Liver (tissue), 9 donors: ENCODE results near the gene CTNNA1. TPM values are rescaled to one million over a fixed set of nuclear protein-coding genes. Genes with fewer than 3 reads are reported as not detected.

ENCODE experiments used
- DNase-seq: peaks from one replicate; pipeline ENCODE4 v3.0.0-alpha.2; 2017; ENCODE audit warnings: low spot score
- H3K27ac ChIP-seq, 2 donors: one replicate each; pipeline ENCODE4 v1.7.0; 2013; ENCODE audit warnings: inconsistent platforms in 2 of 2, low read length in 2 of 2, control low read depth in 1 of 2, low read depth in 1 of 2, mild to moderate bottlenecking in 1 of 2
- H3K27me3 ChIP-seq, 4 donors: one replicate each; pipeline versions ENCODE4 v1.6.1 to v1.7.0; 2013; ENCODE audit warnings: low read length in 3 of 4, inconsistent platforms in 1 of 4, mild to moderate bottlenecking in 1 of 4, moderate library complexity in 1 of 4; ENCODE audit not compliant: control insufficient read depth in 4 of 4, insufficient read depth in 4 of 4
- H3K36me3 ChIP-seq, 4 donors: one replicate each; pipeline versions ENCODE4 v1.6.1 to v1.7.0; 2013; ENCODE audit warnings: low read length in 3 of 4, mild to moderate bottlenecking in 3 of 4, low read depth in 1 of 4, moderate library complexity in 1 of 4; ENCODE audit not compliant: control insufficient read depth in 4 of 4, insufficient read depth in 3 of 4
- H3K4me1 ChIP-seq, 4 donors: one replicate each; pipeline versions ENCODE4 v1.6.1 to v1.7.0; 2013; ENCODE audit warnings: low read length in 3 of 4, mild to moderate bottlenecking in 3 of 4, moderate library complexity in 1 of 4; ENCODE audit not compliant: control insufficient read depth in 4 of 4, insufficient read depth in 4 of 4
- H3K4me3 ChIP-seq, 3 donors: one replicate each; pipeline versions ENCODE4 v1.6.1 to v1.7.0; 2013; ENCODE audit warnings: low read length in 3 of 3, control low read depth in 1 of 3, low read depth in 1 of 3, mild to moderate bottlenecking in 1 of 3
- H3K9ac ChIP-seq, 2 donors: one replicate each; pipeline ENCODE4 v1.7.0; 2013; ENCODE audit warnings: low read length in 2 of 2, mild to moderate bottlenecking in 2 of 2, moderate library complexity in 2 of 2, control low read depth in 1 of 2, low read depth in 1 of 2
- H3K9me3 ChIP-seq, 4 donors: one replicate each; pipeline versions ENCODE4 v1.6.1 to v1.7.0; 2013; ENCODE audit warnings: low read length in 3 of 4; ENCODE audit not compliant: control insufficient read depth in 4 of 4
- ATF3 ChIP-seq: IDR thresholded peaks from 2 replicates; pipeline ENCODE4 v1.6.1; 2016; ENCODE audit warnings: antibody characterized with exemption
- EGR1 ChIP-seq, 2 donors: IDR thresholded peaks; 2 replicates each; pipeline ENCODE4 v1.6.1; 2016 to 2018; ENCODE audit warnings: antibody characterized with exemption in 2 of 2, low read depth in 2 of 2
- FOXA1 ChIP-seq: IDR thresholded peaks from 2 replicates; pipeline ENCODE4 v1.6.1; 2016; ENCODE audit warnings: antibody characterized with exemption
- FOXA2 ChIP-seq: IDR thresholded peaks from 2 replicates; pipeline ENCODE4 v1.6.1; 2016; ENCODE audit warnings: antibody characterized with exemption
- GABPA ChIP-seq, 2 donors: IDR thresholded peaks in 1 of 2; conservative IDR thresholded peaks in 1 of 2; 2 replicates each; pipeline ENCODE4 v1.6.1; 2016; ENCODE audit warnings: antibody characterized with exemption in 2 of 2, mild to moderate bottlenecking in 1 of 2, moderate library complexity in 1 of 2
- HNF4A ChIP-seq, 2 donors: conservative IDR thresholded peaks; 2 replicates each; pipeline ENCODE4 v1.6.1; 2016; ENCODE audit warnings: antibody characterized with exemption in 2 of 2, mild to moderate bottlenecking in 2 of 2
- HNF4G ChIP-seq: IDR thresholded peaks from 2 replicates; pipeline ENCODE4 v1.6.1; 2016; ENCODE audit warnings: antibody characterized with exemption
- JUND ChIP-seq, 2 donors: IDR thresholded peaks; 2 replicates each; pipeline ENCODE4 v1.6.1; 2016; ENCODE audit warnings: antibody characterized with exemption in 2 of 2
- MAX ChIP-seq: IDR thresholded peaks from 2 replicates; pipeline ENCODE4 v1.6.1; 2016; ENCODE audit warnings: antibody characterized with exemption
- NR2F2 ChIP-seq: IDR thresholded peaks from 2 replicates; pipeline ENCODE4 v1.6.1; 2016; ENCODE audit warnings: antibody characterized with exemption
- RAD21 ChIP-seq, 2 donors: IDR thresholded peaks; 2 replicates each; pipeline ENCODE4 v1.6.1; 2016; ENCODE audit warnings: antibody characterized with exemption in 2 of 2, mild to moderate bottlenecking in 2 of 2
- RXRA ChIP-seq, 2 donors: IDR thresholded peaks; 2 replicates each; pipeline ENCODE4 v1.6.1; 2017 to 2018; ENCODE audit warnings: antibody characterized with exemption in 2 of 2, mild to moderate bottlenecking in 1 of 2
- SP1 ChIP-seq: IDR thresholded peaks from 2 replicates; pipeline ENCODE4 v1.6.1; 2018; ENCODE audit warnings: antibody characterized with exemption, mild to moderate bottlenecking
- TAF1 ChIP-seq: conservative IDR thresholded peaks from 2 replicates; pipeline ENCODE4 v1.6.1; 2016; ENCODE audit warnings: antibody characterized with exemption, mild to moderate bottlenecking
- YY1 ChIP-seq: IDR thresholded peaks from 2 replicates; pipeline ENCODE4 v1.6.1; 2016; ENCODE audit warnings: antibody characterized with exemption, mild to moderate bottlenecking
- WGBS: extraction: QIAGEN DNeasy Blood & Tissue Kit; methylation state at CpG from one replicate; pipeline ENCODE4 v1.1.7; 2013; 5-methylcytosine and 5-hydroxymethylcytosine counted together
- polyA plus RNA-seq, 2 donors: library from polyadenylated mRNA; stranded (reverse) in 1 of 2; unstranded in 1 of 2; fragments of 200-250 nt in 1 of 2; fragments of >200 nt in 1 of 2; fragmentation: Nextera tagmentation in 1 of 2; extraction: Ambion mirVana in 1 of 2; gene quantifications; one replicate each; pipeline versions ENCODE4 v1.2.1 to v1.2.3, GENCODE V29; 2013 to 2015
- total RNA-seq, 2 donors: library from RNA; depleted of rRNA; stranded (reverse); fragments of >200 nt; gene quantifications; one replicate each; pipeline ENCODE4 v1.2.3, GENCODE V29; 2014
- TF ChIP-seq, protein P1 (sequence below): IDR thresholded peaks from 2 replicates; pipeline ENCODE4 v1.6.1; 2016; ENCODE audit warnings: antibody characterized with exemption, mild to moderate bottlenecking
- TF ChIP-seq, protein P2 (sequence below): IDR thresholded peaks from 2 replicates; pipeline ENCODE4 v1.6.1; 2016; ENCODE audit warnings: antibody characterized with exemption
- TF ChIP-seq, protein P3 (sequence below): fragments of 150-350 bp; IDR thresholded peaks from 2 replicates; pipeline ENCODE4 v1.5.1; 2017; ENCODE audit warnings: improper control_type of control experiment, low read depth, low read length; ENCODE audit not compliant: missing input control
- donor health status: healthy.
- donor health status: healthy.
- donor health status: healthy.
- donor health status: healthy.
- donor health status: healthy.

CTNNA1 gene
- total and polyA plus RNA-seq, 4 donors = 39.9 to 150 (median 103) TPM

DNA sequence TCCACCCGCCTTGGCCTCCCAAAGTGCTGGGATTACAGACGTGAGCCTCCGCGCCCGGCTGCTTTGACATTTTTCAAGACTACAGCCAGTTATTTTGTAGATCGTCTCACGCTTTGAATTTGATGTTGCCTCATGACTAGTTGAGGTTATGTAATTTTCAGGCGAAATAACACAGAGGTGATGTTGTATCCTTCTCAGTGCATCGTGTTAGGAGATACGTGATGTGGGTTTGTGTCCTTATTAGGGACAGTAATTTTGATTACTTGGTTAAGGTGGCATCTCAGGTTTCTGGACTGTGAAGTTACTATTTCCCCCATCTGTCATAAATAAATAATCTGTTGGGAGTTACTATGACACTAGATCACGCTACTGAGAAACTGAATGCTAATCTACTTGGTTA lies 25.0 kb downstream of the CTNNA1 start:
- no peaks in the 10 kb centered on the region for H3K9me3 ChIP-seq
- no peak for DNase-seq
- H3K4me3 ChIP-seq = no peak overlapping the region
- 98% methylated on average over 11 of the region's 11 CpGs for WGBS
- peaks cover 0 to 9% (median 4%) of the 10 kb centered on the region in 4 donors for H3K4me1 ChIP-seq
- peaks cover under 1 to 11% (median 9%) of the 10 kb centered on the region in 4 donors for H3K36me3 ChIP-seq
- no peaks in the 10 kb centered on the region for H3K27me3 ChIP-seq
- no peak overlapping the region for H3K9ac ChIP-seq
- no peak overlapping the region for H3K27ac ChIP-seq
- no peak for TF ChIP-seq GABPA (IDR thresholded peaks at IDR 0.05 in 1 of 2, conservative IDR thresholded peaks at IDR 0.05 in 1 of 2)
- no peak for TF ChIP-seq HNF4A (conservative IDR thresholded peaks at IDR 0.05)

DNA sequence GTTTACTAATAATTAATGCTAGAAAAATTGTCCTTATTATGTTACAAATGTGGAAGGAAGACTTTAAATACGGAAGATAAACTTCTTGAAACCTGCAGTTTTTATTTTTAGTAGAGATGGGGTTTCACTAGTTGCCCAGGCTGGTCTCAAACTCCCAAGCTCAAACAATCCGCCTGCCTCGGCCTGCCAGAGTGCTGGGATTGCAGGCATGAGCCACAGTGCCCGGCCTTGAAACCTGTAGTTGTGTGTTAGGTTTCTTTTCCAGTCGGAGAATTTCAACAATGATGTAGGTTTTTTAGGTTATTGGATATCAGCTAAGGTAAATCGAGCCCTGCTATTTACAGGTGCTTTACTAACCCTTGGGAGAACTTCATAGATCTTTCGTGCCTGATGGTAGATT lies 30.8 kb downstream of the CTNNA1 start:
- no peak for DNase-seq
- Histone ChIP-seq H3K9me3 (no peaks in the 10 kb centered on the region), H3K27me3 (no peaks in the 10 kb centered on the region), H3K4me3 (no peak overlapping the region), H3K36me3 (peaks cover 2 to 16% (median 12%) of the 10 kb centered on the region in 4 donors), H3K9ac (no peak overlapping the region), H3K27ac (no peak overlapping the region), H3K4me1 (peaks cover 0 to 3% (median 0%) of the 10 kb centered on the region in 4 donors)
- WGBS = 95% methylated on average over 7 of the region's 7 CpGs
- TF ChIP-seq JUND (IDR thresholded peaks at IDR 0.05) (no peak), RAD21 (IDR thresholded peaks at IDR 0.05) (no peak), EGR1 (IDR thresholded peaks at IDR 0.05; ENCODE audit: low read depth in 2 of 2) (no peak), SP1 (no peak), RXRA (IDR thresholded peaks at IDR 0.05) (no peak), ATF3 (no peak), YY1 (no peak), HNF4A (conservative IDR thresholded peaks at IDR 0.05) (no peak), MAX (no peak), HNF4G (no peak), GABPA (IDR thresholded peaks at IDR 0.05 in 1 of 2, conservative IDR thresholded peaks at IDR 0.05 in 1 of 2) (no peak), NR2F2 (no peak), FOXA2 (no peak), TAF1 (no peak), FOXA1 (no peak)
- TF ChIP-seq, protein P1, sequence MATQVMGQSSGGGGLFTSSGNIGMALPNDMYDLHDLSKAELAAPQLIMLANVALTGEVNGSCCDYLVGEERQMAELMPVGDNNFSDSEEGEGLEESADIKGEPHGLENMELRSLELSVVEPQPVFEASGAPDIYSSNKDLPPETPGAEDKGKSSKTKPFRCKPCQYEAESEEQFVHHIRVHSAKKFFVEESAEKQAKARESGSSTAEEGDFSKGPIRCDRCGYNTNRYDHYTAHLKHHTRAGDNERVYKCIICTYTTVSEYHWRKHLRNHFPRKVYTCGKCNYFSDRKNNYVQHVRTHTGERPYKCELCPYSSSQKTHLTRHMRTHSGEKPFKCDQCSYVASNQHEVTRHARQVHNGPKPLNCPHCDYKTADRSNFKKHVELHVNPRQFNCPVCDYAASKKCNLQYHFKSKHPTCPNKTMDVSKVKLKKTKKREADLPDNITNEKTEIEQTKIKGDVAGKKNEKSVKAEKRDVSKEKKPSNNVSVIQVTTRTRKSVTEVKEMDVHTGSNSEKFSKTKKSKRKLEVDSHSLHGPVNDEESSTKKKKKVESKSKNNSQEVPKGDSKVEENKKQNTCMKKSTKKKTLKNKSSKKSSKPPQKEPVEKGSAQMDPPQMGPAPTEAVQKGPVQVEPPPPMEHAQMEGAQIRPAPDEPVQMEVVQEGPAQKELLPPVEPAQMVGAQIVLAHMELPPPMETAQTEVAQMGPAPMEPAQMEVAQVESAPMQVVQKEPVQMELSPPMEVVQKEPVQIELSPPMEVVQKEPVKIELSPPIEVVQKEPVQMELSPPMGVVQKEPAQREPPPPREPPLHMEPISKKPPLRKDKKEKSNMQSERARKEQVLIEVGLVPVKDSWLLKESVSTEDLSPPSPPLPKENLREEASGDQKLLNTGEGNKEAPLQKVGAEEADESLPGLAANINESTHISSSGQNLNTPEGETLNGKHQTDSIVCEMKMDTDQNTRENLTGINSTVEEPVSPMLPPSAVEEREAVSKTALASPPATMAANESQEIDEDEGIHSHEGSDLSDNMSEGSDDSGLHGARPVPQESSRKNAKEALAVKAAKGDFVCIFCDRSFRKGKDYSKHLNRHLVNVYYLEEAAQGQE = no peak
- TF ChIP-seq, protein P2, sequence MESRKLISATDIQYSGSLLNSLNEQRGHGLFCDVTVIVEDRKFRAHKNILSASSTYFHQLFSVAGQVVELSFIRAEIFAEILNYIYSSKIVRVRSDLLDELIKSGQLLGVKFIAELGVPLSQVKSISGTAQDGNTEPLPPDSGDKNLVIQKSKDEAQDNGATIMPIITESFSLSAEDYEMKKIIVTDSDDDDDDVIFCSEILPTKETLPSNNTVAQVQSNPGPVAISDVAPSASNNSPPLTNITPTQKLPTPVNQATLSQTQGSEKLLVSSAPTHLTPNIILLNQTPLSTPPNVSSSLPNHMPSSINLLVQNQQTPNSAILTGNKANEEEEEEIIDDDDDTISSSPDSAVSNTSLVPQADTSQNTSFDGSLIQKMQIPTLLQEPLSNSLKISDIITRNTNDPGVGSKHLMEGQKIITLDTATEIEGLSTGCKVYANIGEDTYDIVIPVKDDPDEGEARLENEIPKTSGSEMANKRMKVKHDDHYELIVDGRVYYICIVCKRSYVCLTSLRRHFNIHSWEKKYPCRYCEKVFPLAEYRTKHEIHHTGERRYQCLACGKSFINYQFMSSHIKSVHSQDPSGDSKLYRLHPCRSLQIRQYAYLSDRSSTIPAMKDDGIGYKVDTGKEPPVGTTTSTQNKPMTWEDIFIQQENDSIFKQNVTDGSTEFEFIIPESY = no peak
- TF ChIP-seq, protein P3, sequence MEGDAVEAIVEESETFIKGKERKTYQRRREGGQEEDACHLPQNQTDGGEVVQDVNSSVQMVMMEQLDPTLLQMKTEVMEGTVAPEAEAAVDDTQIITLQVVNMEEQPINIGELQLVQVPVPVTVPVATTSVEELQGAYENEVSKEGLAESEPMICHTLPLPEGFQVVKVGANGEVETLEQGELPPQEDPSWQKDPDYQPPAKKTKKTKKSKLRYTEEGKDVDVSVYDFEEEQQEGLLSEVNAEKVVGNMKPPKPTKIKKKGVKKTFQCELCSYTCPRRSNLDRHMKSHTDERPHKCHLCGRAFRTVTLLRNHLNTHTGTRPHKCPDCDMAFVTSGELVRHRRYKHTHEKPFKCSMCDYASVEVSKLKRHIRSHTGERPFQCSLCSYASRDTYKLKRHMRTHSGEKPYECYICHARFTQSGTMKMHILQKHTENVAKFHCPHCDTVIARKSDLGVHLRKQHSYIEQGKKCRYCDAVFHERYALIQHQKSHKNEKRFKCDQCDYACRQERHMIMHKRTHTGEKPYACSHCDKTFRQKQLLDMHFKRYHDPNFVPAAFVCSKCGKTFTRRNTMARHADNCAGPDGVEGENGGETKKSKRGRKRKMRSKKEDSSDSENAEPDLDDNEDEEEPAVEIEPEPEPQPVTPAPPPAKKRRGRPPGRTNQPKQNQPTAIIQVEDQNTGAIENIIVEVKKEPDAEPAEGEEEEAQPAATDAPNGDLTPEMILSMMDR = no peak
